ENCODE data around the gene CCDC197. TPM values are rescaled to one million over a fixed set of nuclear protein-coding genes. Genes with fewer than 3 reads are reported as not detected.

Gene CCDC197
- total and polyA plus RNA-seq, 7 donors = not detected

DNA sequence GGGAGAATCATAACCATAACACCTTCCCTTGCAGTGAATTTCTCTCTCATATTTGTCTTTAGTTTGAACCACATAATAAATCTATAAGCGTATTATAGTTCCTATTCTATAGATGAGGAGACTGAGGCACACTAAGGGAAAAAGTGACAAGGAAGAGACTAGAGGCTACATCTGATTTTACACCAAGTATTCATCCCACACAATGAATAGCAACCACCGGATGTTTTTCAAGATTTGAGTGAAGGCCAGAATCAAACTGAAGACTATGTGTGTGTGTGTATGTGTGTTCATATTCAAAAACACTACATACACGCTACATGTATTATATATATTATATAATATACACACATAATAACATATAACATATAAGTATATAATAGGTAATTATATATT, 25.5 kb upstream of the CCDC197 start:
- Histone ChIP-seq H3K9me3 (no peaks in the 10 kb centered on the region), H3K4me3 (peak overlapping the region in 3 of 4 donors; percentile 29 to 40 (median 38)), H3K27ac (peak overlapping the region; percentile 86 to 93 (median 90)), H3K4me1 (peaks cover 0 to 81% (median 67%) of the 10 kb centered on the region in 4 donors), H3K27me3 (no peaks in the 10 kb centered on the region), H3K36me3 (no peaks in the 10 kb centered on the region)
- WGBS, 2 donors = 72 to 79% methylated on average over 3 of the region's 3 CpGs
- DNase-seq = no peak
- TF ChIP-seq POLR2A (IDR thresholded peaks at IDR 0.05) (no peak), EP300 (IDR thresholded peaks at IDR 0.05) (no peak), POLR2AphosphoS5 (IDR thresholded peaks at IDR 0.05) (no peak)
- TF ChIP-seq, protein P1, sequence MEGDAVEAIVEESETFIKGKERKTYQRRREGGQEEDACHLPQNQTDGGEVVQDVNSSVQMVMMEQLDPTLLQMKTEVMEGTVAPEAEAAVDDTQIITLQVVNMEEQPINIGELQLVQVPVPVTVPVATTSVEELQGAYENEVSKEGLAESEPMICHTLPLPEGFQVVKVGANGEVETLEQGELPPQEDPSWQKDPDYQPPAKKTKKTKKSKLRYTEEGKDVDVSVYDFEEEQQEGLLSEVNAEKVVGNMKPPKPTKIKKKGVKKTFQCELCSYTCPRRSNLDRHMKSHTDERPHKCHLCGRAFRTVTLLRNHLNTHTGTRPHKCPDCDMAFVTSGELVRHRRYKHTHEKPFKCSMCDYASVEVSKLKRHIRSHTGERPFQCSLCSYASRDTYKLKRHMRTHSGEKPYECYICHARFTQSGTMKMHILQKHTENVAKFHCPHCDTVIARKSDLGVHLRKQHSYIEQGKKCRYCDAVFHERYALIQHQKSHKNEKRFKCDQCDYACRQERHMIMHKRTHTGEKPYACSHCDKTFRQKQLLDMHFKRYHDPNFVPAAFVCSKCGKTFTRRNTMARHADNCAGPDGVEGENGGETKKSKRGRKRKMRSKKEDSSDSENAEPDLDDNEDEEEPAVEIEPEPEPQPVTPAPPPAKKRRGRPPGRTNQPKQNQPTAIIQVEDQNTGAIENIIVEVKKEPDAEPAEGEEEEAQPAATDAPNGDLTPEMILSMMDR (IDR thresholded peaks at IDR 0.05) = no peak
- intact Hi-C loops (cut with DNase I) = no loop called here

DNA sequence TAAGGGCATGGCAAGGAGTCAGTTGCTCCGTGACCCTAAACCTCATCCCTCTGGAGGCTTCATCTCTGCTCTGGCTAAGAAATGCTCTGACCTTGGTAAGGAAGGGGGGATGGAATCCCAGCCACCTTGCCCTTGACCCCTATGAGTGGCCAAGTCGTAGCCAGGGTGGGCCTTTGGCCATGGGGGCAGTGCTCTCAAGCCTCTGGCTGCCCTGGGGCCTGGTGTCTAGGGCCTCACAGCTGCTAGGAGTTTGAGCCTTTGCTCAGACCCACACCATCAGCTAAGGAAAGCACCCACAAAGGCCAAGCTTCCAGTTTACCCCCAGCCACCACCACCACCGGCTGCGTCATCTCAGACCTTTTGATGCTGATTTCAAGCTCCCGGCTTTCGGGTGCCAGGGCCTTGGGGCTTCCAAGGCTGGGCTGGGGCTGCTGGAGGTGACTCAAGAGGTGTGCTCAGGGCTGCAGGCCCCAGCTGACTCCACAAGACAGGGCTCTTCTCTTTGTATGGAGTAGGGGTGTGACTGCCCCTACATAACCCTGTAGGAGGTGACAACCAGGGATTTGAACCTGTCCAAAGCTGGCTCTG, 24.4 kb upstream of the CCDC197 start:
- Histone ChIP-seq H3K4me1 (peaks cover 0 to 83% (median 67%) of the 10 kb centered on the region in 4 donors), H3K4me3 (peak overlapping the region; percentile 13 to 65 (median 58)), H3K9me3 (no peaks in the 10 kb centered on the region), H3K27ac (peak overlapping the region; percentile 86 to 93 (median 90)), H3K36me3 (no peaks in the 10 kb centered on the region), H3K27me3 (no peaks in the 10 kb centered on the region)
- WGBS, 2 donors = 86 to 92% methylated on average over 6 of the region's 6 CpGs
- TF ChIP-seq POLR2AphosphoS5 (IDR thresholded peaks at IDR 0.05) (no peak), POLR2A (IDR thresholded peaks at IDR 0.05) (no peak), EP300 (IDR thresholded peaks at IDR 0.05) (no peak)
- TF ChIP-seq, protein P1 (IDR thresholded peaks at IDR 0.05) = no peak
- intact Hi-C loops (cut with DNase I) = no loop called here
- no peak for DNase-seq

DNA sequence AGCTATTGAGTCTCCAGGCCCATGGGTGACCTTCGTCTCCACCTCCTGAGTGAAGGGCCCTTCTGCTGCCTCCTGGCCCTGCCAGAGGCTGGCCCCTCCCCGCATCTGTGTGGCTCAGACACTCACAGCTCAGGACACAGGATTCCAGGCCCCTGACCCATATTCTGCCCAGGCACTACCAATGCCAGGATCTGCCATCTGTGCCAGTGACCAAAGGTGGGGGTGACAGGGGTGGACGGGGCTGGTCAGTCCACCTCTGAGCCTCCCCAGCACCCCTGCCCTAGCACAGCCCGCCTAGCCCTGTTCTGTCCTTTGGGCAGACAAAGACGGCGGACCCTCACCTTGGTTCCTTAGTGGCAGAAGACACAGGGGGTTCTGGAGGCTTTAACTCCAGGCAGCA, 23.5 kb upstream of the CCDC197 start:
- Histone ChIP-seq H3K27ac (peak overlapping the region; percentile 86 to 93 (median 90)), H3K36me3 (no peaks in the 10 kb centered on the region), H3K27me3 (no peaks in the 10 kb centered on the region), H3K4me1 (peaks cover 0 to 83% (median 65%) of the 10 kb centered on the region in 4 donors), H3K9me3 (no peaks in the 10 kb centered on the region), H3K4me3 (peak overlapping the region; percentile 42 to 65 (median 58))
- intact Hi-C loops (cut with DNase I) = loop anchor here (2.0 kb wide), 1 partner anchor 15 kb away; no protein-coding TSS in a partner anchor
- no peak for DNase-seq
- 73 to 79% methylated on average over 6 of the region's 6 CpGs for WGBS, 2 donors
- no peak for TF ChIP-seq POLR2AphosphoS5 (IDR thresholded peaks at IDR 0.05)

DNA sequence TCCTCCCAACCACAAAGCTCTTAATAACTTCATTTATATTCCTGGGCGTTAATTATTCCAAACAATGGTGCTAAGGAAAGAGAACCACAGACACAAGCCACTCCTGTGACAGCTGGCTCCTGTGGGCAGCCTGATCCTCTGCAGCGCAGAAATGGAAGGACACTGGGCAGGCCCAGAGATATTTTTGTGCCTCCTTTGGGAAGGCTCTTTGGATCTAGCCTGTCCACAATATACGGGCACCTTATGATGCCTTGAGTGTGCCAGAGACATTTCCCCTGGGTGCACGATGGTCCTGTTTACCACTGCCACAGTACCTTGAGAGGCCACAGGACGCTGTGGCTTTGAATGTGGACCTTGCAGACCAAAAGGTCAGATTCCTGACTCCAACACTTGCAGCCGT, 22.8 kb upstream of the CCDC197 start:
- Histone ChIP-seq H3K4me3 (peak overlapping the region; percentile 42 to 65 (median 58)), H3K36me3 (no peaks in the 10 kb centered on the region), H3K27me3 (no peaks in the 10 kb centered on the region), H3K27ac (peak overlapping the region; percentile 86 to 93 (median 90)), H3K9me3 (no peaks in the 10 kb centered on the region), H3K4me1 (peaks cover 0 to 80% (median 60%) of the 10 kb centered on the region in 4 donors)
- intact Hi-C loops (cut with DNase I) = loop anchor here (2.0 kb wide), 1 partner anchor 15 kb away; no protein-coding TSS in a partner anchor
- peak in 1 of 2 donors; percentile 20 for TF ChIP-seq POLR2A (IDR thresholded peaks at IDR 0.05)
- TF ChIP-seq, protein P1 (IDR thresholded peaks at IDR 0.05) = no peak
- TF ChIP-seq POLR2AphosphoS5 (IDR thresholded peaks at IDR 0.05) = peak in 3 of 4 donors; percentile 4 to 48 (median 20)
- TF ChIP-seq EP300 (IDR thresholded peaks at IDR 0.05) = no peak
- WGBS, 2 donors = 81 to 86% methylated on average over 6 of the region's 6 CpGs
- no peak for DNase-seq

DNA sequence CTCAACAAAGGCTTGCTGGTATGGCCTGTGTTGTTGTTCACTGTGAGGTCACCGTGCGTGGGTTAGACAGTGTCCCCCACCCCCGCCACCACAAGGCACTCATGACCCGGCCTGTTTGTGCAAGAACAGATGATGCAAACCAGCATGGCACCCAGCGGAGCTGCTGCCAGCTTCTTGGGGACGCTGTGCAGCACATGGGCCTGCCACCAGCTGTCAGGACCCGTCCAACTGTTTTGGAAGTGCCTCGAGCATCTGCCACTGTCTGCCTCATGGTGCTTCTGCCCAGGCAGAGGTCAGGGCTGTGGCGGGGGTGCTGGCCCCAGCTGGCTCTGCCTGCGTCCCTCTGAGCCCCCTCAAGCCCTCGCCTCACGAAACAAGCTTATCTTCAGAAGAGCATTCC, 22.3 kb upstream of the CCDC197 start:
- Histone ChIP-seq H3K4me3 (peak overlapping the region; percentile 42 to 65 (median 58)), H3K27ac (peak overlapping the region; percentile 86 to 93 (median 90)), H3K9me3 (no peaks in the 10 kb centered on the region), H3K27me3 (no peaks in the 10 kb centered on the region), H3K36me3 (no peaks in the 10 kb centered on the region), H3K4me1 (peaks cover 0 to 75% (median 55%) of the 10 kb centered on the region in 4 donors)
- intact Hi-C loops (cut with DNase I) = loop anchor here (2.0 kb wide), 1 partner anchor 16 kb away; no protein-coding TSS in a partner anchor
- peak in 3 of 4 donors; percentile 4 to 53 (median 16) for TF ChIP-seq POLR2AphosphoS5 (IDR thresholded peaks at IDR 0.05)
- no peak for TF ChIP-seq POLR2A (IDR thresholded peaks at IDR 0.05)
- TF ChIP-seq, protein P1 (IDR thresholded peaks at IDR 0.05) = no peak
- peak in 1 of 4 donors; percentile 4 for TF ChIP-seq EP300 (IDR thresholded peaks at IDR 0.05)
- 85 to 87% methylated on average over 12 of the region's 12 CpGs for WGBS, 2 donors
- DNase-seq = no peak

Data from sigmoid colon (tissue), 7 donors.